SK-N-MC (cell line): Measurements from ENCODE around the gene ATP6AP1.

ENCODE experiments used
- DNase-seq: peaks from one replicate; pipeline ENCODE4 v3.0.0-alpha.2; 2011; ENCODE audit warnings: low read depth, low spot score
- H3K27ac ChIP-seq: fragments of 200-600 bp; sonication (generic); 2 replicates; pipeline ENCODE4 v1.5.1; 2016; ENCODE audit warnings: mixed run types
- H3K36me3 ChIP-seq: fragments of 200-600 bp; sonication (generic); 2 replicates; pipeline ENCODE4 v1.6.1; 2017; ENCODE audit warnings: antibody characterized with exemption, low read length, mixed read lengths; ENCODE audit not compliant: insufficient read depth
- H3K4me3 ChIP-seq: fragments of 200-600 bp; sonication (generic); 2 replicates; pipeline ENCODE4 v1.5.1; 2016
- H3K9ac ChIP-seq: fragments of 200-600 bp; sonication (generic); 2 replicates; pipeline ENCODE4 v1.8.0; 2017; ENCODE audit warnings: mixed run types, mixed read lengths; ENCODE audit not compliant: insufficient read length
- H3K9me3 ChIP-seq: fragments of 200-600 bp; sonication (generic); 2 replicates; pipeline ENCODE4 v1.6.1; 2017; ENCODE audit warnings: low read depth, mild to moderate bottlenecking, antibody characterized with exemption, low read length, moderate library complexity, mixed read lengths
- EZH2 ChIP-seq: fragments of 200-600 bp; sonication (generic); IDR thresholded peaks from one replicate; pipeline ENCODE4 v1.6.1; 2017; ENCODE audit warnings: antibody characterized with exemption
- FOXP2 ChIP-seq: optimal IDR thresholded peaks from 2 replicates; pipeline ENCODE3; 2011; ENCODE audit warnings: mild to moderate bottlenecking, moderate library complexity; ENCODE audit not compliant: insufficient read depth; ENCODE audit errors: extremely low read length, control extremely low read depth
- POLR2AphosphoS5 ChIP-seq: IDR thresholded peaks from 2 replicates; pipeline ENCODE4 v1.6.1; 2012; ENCODE audit warnings: mild to moderate bottlenecking, low read depth, low read length, borderline replicate concordance

ATP6AP1 gene

DNA sequence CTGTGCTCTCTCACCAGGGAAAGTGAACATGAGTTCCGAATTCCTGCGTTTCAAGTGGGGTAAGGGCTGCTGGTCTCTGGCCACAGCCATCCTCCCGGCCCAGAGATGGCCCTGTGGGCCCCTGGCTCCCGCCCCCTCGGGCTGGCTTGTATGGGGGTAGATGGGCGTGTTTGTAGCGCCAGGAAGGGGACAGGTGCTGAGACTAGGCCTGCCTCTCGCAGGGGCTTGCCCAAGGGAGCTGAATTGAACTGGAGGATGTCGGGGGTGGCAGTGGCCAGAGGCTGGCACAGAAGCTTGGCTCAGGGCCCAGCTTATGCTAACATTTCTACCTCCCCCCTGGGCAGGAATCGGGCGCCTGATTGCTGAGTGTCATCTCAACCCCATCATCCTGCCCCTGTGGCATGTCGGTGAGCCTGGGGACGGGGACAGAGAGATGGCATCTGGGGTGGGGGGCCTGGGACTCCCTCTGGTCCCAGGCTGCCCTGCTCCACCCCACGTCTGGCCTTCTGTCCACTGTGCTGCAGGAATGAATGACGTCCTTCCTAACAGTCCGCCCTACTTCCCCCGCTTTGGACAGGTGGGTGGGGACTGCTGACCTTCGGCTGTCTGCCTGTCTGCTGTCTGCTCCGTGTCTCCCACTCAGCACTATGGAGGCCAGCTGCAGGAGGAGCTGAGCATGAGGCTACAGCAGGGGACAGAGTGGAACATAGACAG is 8.6 kb upstream of the ATP6AP1 start:
- Histone ChIP-seq H3K36me3 (no peaks in the 10 kb centered on the region), H3K4me3 (no peak overlapping the region), H3K9ac (no peak overlapping the region), H3K9me3 (no peaks in the 10 kb centered on the region), H3K27ac (no peak overlapping the region)
- no peak for TF ChIP-seq FOXP2
- TF ChIP-seq POLR2AphosphoS5, result no peak
- no peak for TF ChIP-seq EZH2
- DNase-seq, result no peak

DNA sequence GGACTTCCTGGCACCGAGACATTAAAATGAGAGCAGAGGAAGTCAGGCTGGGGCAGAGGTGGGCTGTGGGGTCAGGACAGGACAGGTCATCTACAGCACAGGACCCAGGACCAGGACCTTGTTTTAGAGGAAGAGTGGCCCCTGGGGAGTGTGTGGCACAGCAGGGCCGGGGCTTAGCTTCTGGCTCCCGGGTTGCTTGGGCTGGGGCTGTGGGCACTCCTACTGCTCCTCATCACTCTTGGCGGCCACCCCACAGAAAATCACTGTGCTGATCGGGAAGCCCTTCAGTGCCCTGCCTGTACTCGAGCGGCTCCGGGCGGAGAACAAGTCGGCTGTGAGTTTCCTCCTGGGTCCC is 8.1 kb upstream of the ATP6AP1 start:
- no peak overlapping the region for H3K9ac ChIP-seq
- no peak overlapping the region for H3K4me3 ChIP-seq
- no peaks in the 10 kb centered on the region for H3K36me3 ChIP-seq
- no peak overlapping the region for H3K27ac ChIP-seq
- TF ChIP-seq FOXP2, result no peak
- TF ChIP-seq POLR2AphosphoS5, result no peak
- TF ChIP-seq EZH2, result no peak
- DNase-seq, result no peak
- no peaks in the 10 kb centered on the region for H3K9me3 ChIP-seq

DNA sequence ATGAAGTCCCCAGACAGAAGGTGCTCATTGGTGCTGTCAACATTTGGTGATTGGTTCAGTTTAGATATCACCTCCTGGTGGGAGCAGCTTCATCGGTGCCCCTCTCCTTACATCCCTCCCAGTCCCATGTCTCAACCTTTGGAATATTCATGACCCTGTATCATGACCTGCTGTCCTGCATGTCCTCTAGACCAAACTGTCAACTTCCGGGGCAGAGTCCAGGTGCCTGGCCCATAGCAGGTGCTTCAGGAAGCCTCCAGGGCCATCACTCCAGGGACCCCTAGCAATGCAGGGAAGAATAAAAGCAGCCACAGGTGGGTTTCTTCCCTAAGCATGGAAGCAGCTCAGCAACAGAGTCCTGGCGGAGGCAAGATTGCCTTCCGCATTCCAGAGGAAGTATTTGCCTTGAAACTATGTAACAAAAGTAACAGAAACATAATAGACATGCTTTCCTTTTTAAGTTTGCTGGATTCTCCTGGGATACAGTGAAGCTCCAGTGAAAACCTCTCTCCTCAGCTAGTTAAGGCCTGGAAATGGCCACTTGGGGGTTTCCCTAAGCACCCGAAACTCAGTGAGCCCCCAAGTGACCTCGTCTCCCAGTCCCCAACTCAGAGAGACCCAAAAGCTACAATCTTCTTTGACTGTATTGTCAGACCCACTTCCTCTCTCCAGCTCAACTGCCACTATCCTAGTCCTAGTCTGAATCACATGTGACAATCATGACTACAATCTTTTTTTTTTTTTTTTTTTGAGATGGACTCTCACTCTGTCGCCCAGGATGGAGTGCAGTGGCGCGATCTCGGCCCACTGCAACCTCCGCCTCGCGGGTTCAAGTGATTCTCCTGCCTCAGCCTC is 1.3 kb upstream of the ATP6AP1 start:
- H3K9me3 ChIP-seq, result no peaks in the 10 kb centered on the region
- DNase-seq, result no peak
- no peak overlapping the region for H3K9ac ChIP-seq
- H3K36me3 ChIP-seq, result no peaks in the 10 kb centered on the region; the same call in 1 of the 2 replicates
- no peak overlapping the region for H3K4me3 ChIP-seq
- H3K27ac ChIP-seq, result no peak overlapping the region
- no peak for TF ChIP-seq FOXP2
- no peak for TF ChIP-seq EZH2
- TF ChIP-seq POLR2AphosphoS5, result no peak

DNA sequence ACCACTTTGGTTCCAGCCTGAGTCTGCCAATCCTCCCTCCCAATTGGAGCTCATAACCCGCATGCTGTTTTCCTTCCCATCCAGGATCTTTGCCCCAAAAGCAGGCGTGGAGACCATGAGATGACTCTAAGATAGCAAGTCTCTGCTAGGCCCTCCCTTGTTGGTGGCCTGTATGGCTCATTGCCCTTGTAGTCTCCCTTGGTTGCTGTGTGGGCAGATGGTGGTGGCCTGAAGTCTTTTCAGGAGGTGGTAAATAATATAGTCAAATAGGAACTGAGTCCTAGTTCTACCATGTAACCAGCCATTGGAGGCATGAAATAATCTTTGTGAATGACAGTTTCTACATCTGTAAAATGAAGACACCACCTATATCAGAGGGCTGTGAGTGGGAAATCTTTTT is 1.2 kb downstream of the ATP6AP1 start:
- Histone ChIP-seq H3K9me3 (no peaks in the 10 kb centered on the region), H3K36me3 (no peaks in the 10 kb centered on the region; the same call in 1 of the 2 replicates), H3K4me3 (peak overlapping the region; percentile 81), H3K27ac (no peak overlapping the region), H3K9ac (no peak overlapping the region)
- TF ChIP-seq POLR2AphosphoS5, result no peak
- DNase-seq, result no peak

DNA sequence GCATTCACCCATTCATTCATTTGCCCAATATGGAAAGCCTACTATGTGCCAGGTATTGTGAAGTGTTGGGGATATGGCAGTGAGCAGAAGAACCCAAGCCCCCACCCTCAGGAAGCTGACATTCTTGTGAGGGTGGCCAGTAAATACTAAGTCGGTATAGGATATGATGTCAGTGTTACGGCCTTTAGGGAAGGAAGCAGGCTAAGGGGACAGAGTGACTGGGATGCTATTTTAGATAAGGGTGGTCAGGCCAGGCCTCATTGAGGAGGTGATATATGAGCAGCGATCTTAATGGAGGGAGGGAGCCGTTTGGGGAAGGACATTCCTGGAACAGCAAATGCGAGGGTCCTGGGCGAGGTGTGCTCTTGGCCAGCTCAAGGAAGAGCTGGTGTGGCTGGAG is 2.0 kb downstream of the ATP6AP1 start:
- no peak overlapping the region for H3K27ac ChIP-seq
- no peak for DNase-seq
- no peaks in the 10 kb centered on the region for H3K9me3 ChIP-seq
- no peak for TF ChIP-seq FOXP2
- no peak for TF ChIP-seq POLR2AphosphoS5
- no peak for TF ChIP-seq EZH2
- H3K4me3 ChIP-seq, result no peak overlapping the region
- H3K9ac ChIP-seq, result no peak overlapping the region
- H3K36me3 ChIP-seq, result no peaks in the 10 kb centered on the region; the same call in 1 of the 2 replicates

DNA sequence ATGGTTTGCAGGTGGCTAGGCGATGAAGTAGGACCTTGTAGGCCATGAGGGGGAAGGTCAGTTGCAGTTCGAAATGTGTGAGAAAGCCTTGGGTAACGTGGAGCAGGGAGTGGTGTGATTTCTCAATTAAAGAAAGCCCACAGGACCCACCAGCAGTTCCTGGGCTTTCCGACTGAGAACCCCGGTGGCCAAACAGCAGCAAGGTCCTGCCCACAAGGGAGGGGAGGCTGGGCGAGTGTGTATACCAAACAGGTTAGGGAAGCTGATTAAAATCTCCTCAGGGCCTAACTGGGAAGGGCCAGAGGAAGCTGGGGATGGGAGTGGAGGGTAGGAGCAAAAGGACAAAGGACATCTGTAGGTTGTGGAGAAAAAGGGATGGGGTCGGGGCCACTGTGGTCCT is 2.4 kb downstream of the ATP6AP1 start:
- no peak for DNase-seq
- H3K36me3 ChIP-seq, result no peaks in the 10 kb centered on the region; the same call in 1 of the 2 replicates
- no peaks in the 10 kb centered on the region for H3K9me3 ChIP-seq
- TF ChIP-seq POLR2AphosphoS5, result no peak
- no peak for TF ChIP-seq EZH2
- no peak for TF ChIP-seq FOXP2
- no peak overlapping the region for H3K4me3 ChIP-seq
- no peak overlapping the region for H3K27ac ChIP-seq
- no peak overlapping the region for H3K9ac ChIP-seq

DNA sequence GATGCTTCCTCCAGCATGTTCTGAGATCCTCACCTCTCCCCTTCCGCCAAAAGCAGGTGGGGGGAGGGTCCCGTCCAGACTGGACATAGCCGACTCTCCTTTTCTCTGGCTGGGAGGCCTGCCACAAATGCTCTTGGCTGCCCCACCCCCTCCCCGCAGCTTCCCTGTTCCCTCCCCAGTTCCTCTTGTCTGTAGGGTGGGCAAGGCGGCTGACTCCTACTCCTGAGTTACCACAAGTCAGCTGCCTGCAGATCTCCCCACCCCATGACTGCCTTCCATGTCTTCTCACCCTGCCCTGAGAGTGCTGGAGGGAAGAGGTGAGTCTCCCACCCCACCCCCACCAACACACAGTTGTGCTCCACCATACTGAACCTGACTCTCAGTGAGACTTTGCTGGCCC is 2.9 kb downstream of the ATP6AP1 start:
- no peaks in the 10 kb centered on the region for H3K9me3 ChIP-seq
- no peak for TF ChIP-seq FOXP2
- TF ChIP-seq EZH2, result no peak
- no peak for TF ChIP-seq POLR2AphosphoS5
- no peak overlapping the region for H3K9ac ChIP-seq
- no peak overlapping the region for H3K4me3 ChIP-seq
- H3K36me3 ChIP-seq, result no peaks in the 10 kb centered on the region; the same call in 1 of the 2 replicates
- H3K27ac ChIP-seq, result no peak overlapping the region
- DNase-seq, result no peak

DNA sequence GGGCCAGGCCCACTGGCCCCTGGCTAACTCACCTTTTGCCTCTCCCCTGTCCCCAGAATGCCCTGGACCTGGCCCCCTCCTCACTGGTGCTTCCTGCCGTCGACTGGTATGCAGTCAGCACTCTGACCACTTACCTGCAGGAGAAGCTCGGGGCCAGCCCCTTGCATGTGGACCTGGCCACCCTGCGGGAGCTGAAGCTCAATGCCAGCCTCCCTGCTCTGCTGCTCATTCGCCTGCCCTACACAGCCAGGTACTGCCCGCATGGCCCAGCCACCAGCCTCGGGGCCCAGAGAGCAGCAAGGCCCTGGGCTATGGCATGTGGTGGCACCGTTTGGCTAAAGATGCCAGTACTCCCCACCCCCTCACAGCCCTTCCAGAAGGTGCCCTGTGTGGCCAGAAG is 3.7 kb downstream of the ATP6AP1 start:
- Histone ChIP-seq H3K36me3 (no peaks in the 10 kb centered on the region; the same call in 1 of the 2 replicates), H3K4me3 (no peak overlapping the region), H3K27ac (no peak overlapping the region), H3K9me3 (no peaks in the 10 kb centered on the region), H3K9ac (no peak overlapping the region)
- DNase-seq, result no peak
- TF ChIP-seq POLR2AphosphoS5 (no peak), EZH2 (no peak), FOXP2 (no peak)
